Hippocampal formation (tissue), 2 donors: Measurements from ENCODE around the gene CEP89.
"Not testable (repeated sequence)": the region's sequence is repeated elsewhere in the genome, so short reads cannot be mapped to it uniquely, and the experiment has no call there.

Experiments used
- DNase-seq, 2 donors: peaks; one replicate each; lab custom pipeline; 2025; lab: John Stamatoyannopoulos, UW

CEP89 gene

GRCh38 chr19:32869966-32870573, 101.7 kb downstream of the CEP89 start:
- no peak for DNase-seq

- DNase-seq = no peak
These were observed 102.3 kb downstream of the CEP89 start, which contains the start of gene SLC7A9 for GRCh38 chr19:32869369-32869965. Gene SLC7A9, minus strand, starts transcription at chr19:32869767. Its CDS starts 1,233 bp downstream, at chr19:32868534.

- DNase-seq = no peak
These were observed 103.4 kb downstream of the CEP89 start for GRCh38 chr19:32868206-32868950.

- DNase-seq = not testable (repeated sequence)
These were observed 104.3 kb downstream of the CEP89 start for GRCh38 chr19:32867436-32867835.

GRCh38 chr19:32866564-32867265, 105.0 kb downstream of the CEP89 start:
- no peak for DNase-seq

- no peak for DNase-seq
These were observed 105.7 kb downstream of the CEP89 start for GRCh38 chr19:32866061-32866460.

GRCh38 chr19:32865326-32865725, 106.4 kb downstream of the CEP89 start:
- DNase-seq = no peak

GRCh38 chr19:32864318-32865007, 107.3 kb downstream of the CEP89 start:
- DNase-seq = no peak

GRCh38 chr19:32863841-32864240, 107.9 kb downstream of the CEP89 start:
- DNase-seq = no peak

- DNase-seq = no peak
These were observed 108.5 kb downstream of the CEP89 start for GRCh38 chr19:32863301-32863700.

- DNase-seq = no peak
These were observed 109.0 kb downstream of the CEP89 start for GRCh38 chr19:32862741-32863140.

- DNase-seq = no peak
These were observed 109.6 kb downstream of the CEP89 start for GRCh38 chr19:32862173-32862572.

GRCh38 chr19:32861596-32861995, 110.2 kb downstream of the CEP89 start:
- no peak for DNase-seq

GRCh38 chr19:32859591-32859990, 112.2 kb downstream of the CEP89 start:
- no peak for DNase-seq

- no peak for DNase-seq
These were observed 113.2 kb downstream of the CEP89 start for GRCh38 chr19:32858559-32858958.

GRCh38 chr19:32858155-32858554, 113.6 kb downstream of the CEP89 start:
- no peak for DNase-seq

GRCh38 chr19:32857584-32857983, 114.2 kb downstream of the CEP89 start:
- DNase-seq = no peak

GRCh38 chr19:32856818-32857217, 114.9 kb downstream of the CEP89 start:
- DNase-seq = not testable (repeated sequence)

GRCh38 chr19:32852216-32852615, 119.5 kb downstream of the CEP89 start:
- no peak for DNase-seq

GRCh38 chr19:32848035-32848434, 123.7 kb downstream of the CEP89 start:
- not testable (repeated sequence) for DNase-seq

- DNase-seq = no peak
These were observed 128.0 kb downstream of the CEP89 start for GRCh38 chr19:32843716-32844245.

- DNase-seq = no peak
These were observed 129.7 kb downstream of the CEP89 start for GRCh38 chr19:32842061-32842460.
